GM19238 (cell line): Measurements from ENCODE around the gene LPGAT1.

Experiments used
- DNase-seq: peaks from one replicate; pipeline ENCODE4 v3.0.0; 2011; ENCODE audit warnings: low spot score; ENCODE audit not compliant: insufficient read length

LPGAT1 gene

DNA sequence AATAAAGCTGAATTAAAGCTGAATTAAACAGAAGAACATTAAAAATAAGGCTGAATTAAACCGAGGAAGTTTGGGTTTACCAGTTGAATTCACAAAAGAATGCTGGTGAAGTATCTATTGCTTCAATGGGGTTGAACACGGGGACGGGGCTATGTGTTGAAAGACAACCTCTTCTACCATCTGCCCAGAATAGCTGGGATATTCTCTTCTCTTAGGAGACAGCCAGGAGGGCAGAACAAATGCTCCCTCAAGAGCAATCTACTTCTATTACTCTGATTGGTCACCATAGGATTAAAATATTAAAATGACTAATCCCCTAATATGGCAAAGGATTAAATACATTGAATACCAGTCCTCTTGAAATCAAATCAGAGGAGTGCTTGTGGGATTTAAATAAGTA, 68.4 kb downstream of the LPGAT1 start:
- DNase-seq = no peak

DNA sequence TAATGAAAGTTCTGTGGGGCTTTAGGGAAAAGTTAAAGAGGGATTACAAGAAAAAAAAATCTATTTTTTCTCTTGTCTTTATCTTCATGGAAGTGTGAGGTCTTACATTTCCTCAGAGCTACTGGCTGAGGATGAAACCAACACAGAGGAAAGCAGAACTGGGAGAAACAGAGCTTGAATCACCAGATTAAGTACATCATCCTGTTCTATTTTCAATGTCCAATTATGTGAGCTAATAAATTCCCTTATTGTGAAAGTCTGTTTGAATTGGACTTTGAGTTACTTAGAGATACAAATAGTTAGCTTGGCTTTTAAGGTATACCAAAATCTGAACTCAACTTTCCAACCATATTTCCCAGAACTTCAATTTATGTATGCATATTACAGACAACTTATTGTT, 69.2 kb downstream of the LPGAT1 start:
- no peak for DNase-seq

- DNase-seq = no peak
These were observed 74.0 kb downstream of the LPGAT1 start for GRCh38 chr1:211756471-211757020.

DNA sequence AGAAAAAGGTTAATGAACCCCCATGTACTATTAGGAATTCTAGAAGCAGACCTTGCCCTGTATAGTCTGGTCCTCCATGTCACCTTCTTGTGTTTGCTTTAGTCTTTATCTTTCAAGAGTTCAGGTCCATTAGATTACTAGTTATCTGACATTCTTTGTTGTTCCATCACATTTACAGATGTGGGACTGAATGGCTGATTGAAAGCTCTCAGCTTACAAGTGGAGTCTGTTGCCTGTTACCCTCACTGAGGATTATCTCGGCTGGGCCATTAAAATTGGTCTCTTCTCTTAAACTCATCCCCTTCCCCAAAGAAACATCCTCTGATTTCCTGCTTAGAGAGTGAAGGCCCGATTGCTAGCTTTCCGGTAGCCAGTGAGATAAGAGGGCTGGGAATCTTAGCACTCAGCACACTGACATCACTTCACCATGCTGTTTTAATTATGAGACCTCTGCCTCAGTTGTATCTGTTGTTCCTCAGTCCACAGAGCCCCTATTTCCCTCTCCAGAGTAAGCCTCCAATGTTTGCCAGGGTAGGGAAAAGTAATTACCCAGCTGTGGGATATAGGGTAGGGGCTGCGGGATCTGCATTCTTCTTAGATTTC, 76.8 kb downstream of the LPGAT1 start:
- DNase-seq = no peak

DNA sequence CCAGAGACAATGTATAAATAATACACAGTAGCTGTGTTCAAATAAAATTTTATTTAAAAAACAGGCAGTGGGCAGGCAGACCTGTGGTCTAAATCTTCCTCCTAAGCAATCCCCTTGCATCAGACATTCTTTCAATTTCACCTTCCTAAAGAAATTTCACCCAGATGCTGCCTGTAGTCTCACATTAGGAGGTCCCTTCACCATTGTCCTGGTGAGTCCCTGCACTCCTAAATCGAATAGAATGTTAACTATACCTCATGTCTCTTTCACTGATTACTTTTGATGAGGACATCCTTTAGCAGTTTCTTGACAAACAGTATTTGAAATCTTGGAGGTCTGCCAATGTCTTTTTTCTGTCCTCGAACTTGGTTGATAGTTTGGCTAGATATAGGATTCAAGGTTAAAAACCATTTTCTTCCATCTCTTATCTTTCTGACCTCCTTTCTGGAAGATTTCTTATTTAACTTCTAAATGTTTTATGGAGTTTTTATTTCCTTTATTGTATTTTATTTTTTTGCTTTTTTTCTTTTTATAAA, 77.5 kb downstream of the LPGAT1 start:
- no peak for DNase-seq

- no peak for DNase-seq
These were observed 78.2 kb downstream of the LPGAT1 start for GRCh38 chr1:211752317-211752716.

GRCh38 chr1:211751438-211751837, 79.1 kb downstream of the LPGAT1 start:
- no peak for DNase-seq

DNA sequence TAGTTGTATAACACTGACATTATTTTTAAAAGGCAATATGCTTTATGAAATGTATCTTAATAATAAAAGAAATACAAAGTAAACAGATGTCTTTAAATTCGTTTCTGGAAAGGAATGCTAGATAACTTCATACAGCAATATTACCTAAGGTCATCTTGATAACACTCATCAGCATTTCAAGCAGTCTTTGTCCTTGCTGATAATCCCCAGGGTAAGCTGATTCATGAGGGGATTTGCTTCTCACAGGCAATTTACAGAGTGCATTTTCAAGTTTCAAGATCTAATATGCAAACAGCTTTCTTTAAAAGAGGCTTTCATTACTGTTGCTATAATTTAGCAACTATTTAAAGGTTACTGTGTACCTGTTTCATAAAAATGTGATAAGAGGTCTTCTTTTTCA, 80.0 kb downstream of the LPGAT1 start:
- DNase-seq = no peak

GRCh38 chr1:211749251-211749650, 81.3 kb downstream of the LPGAT1 start:
- no peak for DNase-seq

DNA sequence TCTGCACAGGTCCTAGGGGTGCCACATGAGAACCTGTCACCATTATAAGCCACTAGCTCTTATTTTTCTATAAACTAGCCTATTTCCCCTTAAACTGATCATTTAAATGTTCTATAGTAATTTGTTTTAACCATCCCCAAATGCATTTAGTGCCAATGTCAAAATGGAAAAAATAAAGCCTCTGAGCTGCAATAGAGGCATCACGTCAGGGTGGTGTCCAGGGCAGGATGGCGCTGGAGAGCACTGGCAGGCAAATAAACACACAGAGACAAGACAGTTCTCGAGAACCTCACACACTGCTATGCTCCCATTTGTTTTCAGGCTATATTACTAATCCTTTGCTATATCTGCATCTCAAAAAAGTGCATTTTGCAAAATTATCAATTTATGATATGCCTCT, 81.8 kb downstream of the LPGAT1 start:
- DNase-seq = no peak

DNA sequence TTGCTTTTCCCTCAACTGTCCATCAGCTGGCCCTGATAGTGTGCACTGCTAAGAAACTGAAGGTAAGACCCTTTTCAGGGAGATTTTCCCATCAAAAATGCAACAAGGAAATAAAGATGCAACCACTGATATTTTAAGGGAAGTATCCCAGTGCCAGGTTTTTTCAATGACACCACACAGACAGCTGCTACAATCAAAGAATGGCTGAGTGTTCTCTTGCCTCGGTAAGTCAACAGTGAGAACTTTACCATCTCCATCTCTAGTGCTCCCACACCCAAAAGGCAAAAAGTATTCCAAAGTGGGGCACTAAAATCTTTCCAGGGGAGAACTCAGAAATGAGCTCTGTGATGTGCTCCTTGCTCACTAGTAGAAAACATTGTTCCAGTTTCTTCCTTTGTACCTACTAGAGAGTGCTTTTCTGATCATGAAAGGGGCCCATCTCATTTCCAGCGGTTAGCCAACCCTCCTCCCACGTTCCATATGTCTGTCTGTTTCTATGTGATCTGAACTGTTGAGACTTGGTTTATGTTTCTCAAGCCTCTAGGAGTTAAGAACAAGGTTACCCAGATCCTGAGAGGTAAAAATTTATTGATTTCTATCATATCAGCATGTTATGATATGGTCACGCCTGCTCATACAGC, 87.6 kb downstream of the LPGAT1 start:
- no peak for DNase-seq

GRCh38 chr1:211742272-211742671, 88.3 kb downstream of the LPGAT1 start:
- no peak for DNase-seq

DNA sequence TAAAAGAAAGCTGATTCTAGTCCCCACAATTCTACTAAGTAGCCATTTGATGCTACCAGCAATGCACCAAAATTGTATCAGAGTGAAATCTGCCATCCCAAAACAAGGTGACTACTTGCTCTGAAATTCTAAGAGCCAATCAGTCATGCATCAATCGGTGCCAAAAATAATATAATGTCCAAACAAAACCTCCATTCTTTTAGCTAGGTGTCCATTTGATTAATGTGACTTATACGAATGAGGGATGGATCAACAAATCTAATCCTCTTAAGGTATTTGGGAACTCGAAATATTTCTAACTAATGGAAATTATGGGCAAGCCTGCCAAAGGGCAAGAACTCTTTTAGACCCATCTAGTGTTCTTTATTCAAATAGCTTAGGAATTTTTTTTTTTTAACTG, 88.8 kb downstream of the LPGAT1 start:
- DNase-seq = no peak

- no peak for DNase-seq
These were observed 89.4 kb downstream of the LPGAT1 start for GRCh38 chr1:211741116-211741515.

DNA sequence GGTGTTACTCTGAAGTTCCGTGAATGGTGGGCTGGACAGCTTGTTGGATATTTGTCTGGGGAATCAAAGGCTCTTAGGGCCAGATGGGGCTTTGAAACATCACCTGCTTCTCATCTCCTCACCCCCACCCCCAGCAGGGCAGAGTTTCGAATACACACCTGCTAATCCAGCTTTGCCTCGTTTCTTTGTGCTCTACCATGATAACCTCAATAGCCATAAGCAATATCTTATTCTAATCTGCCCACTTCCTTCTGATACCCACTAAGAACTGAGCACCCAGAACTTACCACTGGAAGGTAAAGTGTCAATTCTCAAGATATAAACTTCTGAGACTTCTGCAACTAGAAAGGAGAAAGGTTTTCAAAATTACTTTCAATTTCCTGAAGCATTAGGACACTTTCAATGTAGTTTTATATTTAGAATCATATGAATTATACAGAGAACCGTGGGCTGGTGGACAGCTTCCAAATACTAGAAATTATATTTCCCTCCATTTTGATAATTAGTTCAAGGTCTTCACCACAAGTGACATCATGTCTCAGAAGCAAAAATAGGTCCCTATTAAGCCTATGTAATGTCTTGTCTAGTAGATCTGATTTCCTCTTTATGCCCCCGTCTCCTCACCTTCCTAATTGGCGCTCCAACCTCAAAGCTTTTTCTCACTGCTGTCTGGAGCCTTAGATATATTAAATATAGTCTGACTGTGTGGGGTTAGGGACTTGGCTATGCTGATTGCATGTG, 90.7 kb downstream of the LPGAT1 start:
- no peak for DNase-seq

DNA sequence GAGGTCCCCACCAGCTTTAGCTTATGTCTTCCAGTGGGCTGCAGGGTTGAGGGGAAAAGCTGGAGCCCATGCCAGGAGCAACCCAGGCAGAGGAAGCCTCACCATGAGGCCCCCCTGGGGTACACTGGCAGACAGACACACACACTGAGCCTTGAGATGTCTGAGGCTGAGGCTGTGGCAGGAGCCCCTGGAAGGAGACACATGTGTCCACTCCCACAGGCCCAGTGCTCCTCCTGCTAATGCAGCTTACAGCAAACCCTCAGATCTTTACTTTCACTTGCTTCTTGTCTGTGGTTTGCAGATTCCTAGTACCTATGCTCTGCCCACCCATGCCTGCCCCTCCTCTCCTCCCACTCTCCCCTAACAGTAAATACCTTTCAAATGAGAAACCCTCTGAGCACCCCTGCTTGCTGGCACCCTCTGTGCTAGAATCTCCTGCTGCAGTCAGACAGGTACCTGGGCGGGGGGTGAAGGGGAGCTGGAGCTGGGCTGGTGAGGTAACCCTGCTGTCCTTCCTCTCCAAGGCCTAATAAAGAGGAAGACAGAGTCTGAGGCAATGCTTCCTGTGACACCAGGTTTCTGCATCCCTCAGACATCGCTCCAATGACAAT, 91.8 kb downstream of the LPGAT1 start:
- no peak for DNase-seq

DNA sequence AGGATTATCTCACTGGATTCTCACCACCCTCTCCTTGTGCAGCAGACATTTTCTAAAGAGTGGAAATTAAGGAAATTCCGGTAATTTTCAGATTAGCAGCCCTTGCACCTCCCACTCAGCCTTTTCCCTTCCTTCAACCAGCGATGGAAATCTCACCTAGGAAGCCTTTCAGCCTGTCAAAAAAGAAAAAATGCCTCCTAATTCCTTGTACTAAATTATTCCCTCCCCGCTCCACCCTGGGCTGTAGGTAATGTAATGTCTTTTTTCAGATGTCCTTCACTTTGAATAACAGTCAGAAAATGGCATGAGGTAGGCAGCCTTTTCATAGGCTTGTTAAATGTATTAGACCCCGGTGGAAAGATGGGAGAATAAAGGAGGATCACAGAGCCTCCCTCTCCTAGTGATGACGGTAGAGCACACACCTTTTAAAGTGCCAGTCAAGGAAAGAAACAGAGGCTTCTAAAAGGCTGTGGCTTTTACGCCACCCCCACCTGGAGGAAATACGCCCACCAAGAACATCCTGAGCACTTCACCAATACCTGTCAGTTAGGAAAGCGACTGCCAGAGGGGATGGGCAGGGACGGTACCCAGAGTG, 92.4 kb downstream of the LPGAT1 start:
- DNase-seq = no peak

GRCh38 chr1:211737115-211738035, 93.2 kb downstream of the LPGAT1 start:
- DNase-seq = no peak

GRCh38 chr1:211736351-211736915, 94.1 kb downstream of the LPGAT1 start:
- DNase-seq = no peak
